Activated CD4-positive, alpha-beta T cell treated with anti-CD3 and anti-CD28 coated beads, Interleukin-10, Interleukin-2, amounts not matched to agents 100 ng/mL and 50 ng/mL, durations not matched to agents 16 hours and 8 hours (primary cell): ENCODE results near the gene ALDH16A1.

Source experiments
- DNase-seq: peaks from one replicate; pipeline ENCODE4 v3.0.0-alpha.2; 2020

The ALDH16A1 gene

GRCh38 chr19:49453013-49453756 is at the start of gene ALDH16A1:
Gene ALDH16A1 (plus strand): TSS chr19:49453225. CDS start chr19:49453332, 107 bp downstream.
- peak; percentile 99 for DNase-seq

- no peak for DNase-seq
These were observed 49.4 kb upstream of the ALDH16A1 start for GRCh38 chr19:49403404-49404187.

GRCh38 chr19:49407079-49407478 is 45.9 kb upstream of the ALDH16A1 start:
- no peak for DNase-seq

GRCh38 chr19:49407482-49408015 is 45.5 kb upstream of the ALDH16A1 start:
- DNase-seq: no peak

GRCh38 chr19:49408816-49409440 is 44.1 kb upstream of the ALDH16A1 start:
- DNase-seq: no peak

GRCh38 chr19:49409441-49410029 is 43.5 kb upstream of the ALDH16A1 start:
- peak; percentile 49 for DNase-seq

- DNase-seq: no peak
These were observed 41.2 kb upstream of the ALDH16A1 start for GRCh38 chr19:49411681-49412326.

- DNase-seq: no peak
These were observed 39.7 kb upstream of the ALDH16A1 start for GRCh38 chr19:49413348-49413747.

- DNase-seq: no peak
These were observed 38.8 kb upstream of the ALDH16A1 start for GRCh38 chr19:49414256-49414655.

- DNase-seq: no peak
These were observed 37.8 kb upstream of the ALDH16A1 start for GRCh38 chr19:49415102-49415809.

- DNase-seq: no peak
These were observed 37.2 kb upstream of the ALDH16A1 start for GRCh38 chr19:49415810-49416200.

- DNase-seq: no peak
These were observed 35.9 kb upstream of the ALDH16A1 start for GRCh38 chr19:49417088-49417487.

GRCh38 chr19:49418511-49418910 is 34.5 kb upstream of the ALDH16A1 start:
- no peak for DNase-seq

GRCh38 chr19:49419173-49419572 is 33.9 kb upstream of the ALDH16A1 start:
- no peak for DNase-seq

- DNase-seq: no peak
These were observed 32.8 kb upstream of the ALDH16A1 start for GRCh38 chr19:49420227-49420626.

GRCh38 chr19:49421039-49421877 is 31.8 kb upstream of the ALDH16A1 start:
- peak; percentile 42 for DNase-seq

- no peak for DNase-seq
These were observed 31.2 kb upstream of the ALDH16A1 start for GRCh38 chr19:49421878-49422202.

GRCh38 chr19:49422407-49423070 is 30.5 kb upstream of the ALDH16A1 start:
- DNase-seq: peak; percentile 60

GRCh38 chr19:49423071-49423984 is 29.7 kb upstream of the ALDH16A1 start, which contains the start of gene PTH2:
Gene PTH2 (minus strand): TSS chr19:49423441. CDS start chr19:49423339, 102 bp downstream.
- DNase-seq: no peak
